Measurements from ENCODE around the gene PRKG1. TPM values are rescaled to one million over a fixed set of nuclear protein-coding genes. Genes with fewer than 3 reads are reported as not detected.

Gene PRKG1
- total RNA-seq, 2 donors from 2014 or later: 8.1 to 16.6 TPM

DNA sequence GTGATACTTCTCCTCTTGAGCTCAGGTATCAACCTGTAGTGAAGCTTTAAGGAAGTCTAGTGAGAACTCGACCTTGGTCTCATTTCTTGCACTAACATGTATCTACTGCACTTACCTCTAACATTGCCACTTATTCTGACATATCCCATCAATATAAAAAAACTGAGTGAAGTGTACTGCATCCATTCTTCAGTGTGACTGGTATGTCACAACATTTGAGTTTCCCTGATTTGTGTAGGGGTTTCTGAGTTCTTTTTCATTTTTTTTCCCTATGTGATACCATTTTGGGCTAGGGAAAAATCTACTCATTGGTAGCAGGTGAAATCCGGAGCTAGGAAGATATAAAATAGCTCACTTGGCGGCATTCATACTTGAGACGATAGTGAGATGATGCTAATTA lies 274.3 kb downstream of the PRKG1 start:
- Histone ChIP-seq H3K27ac (no peak overlapping the region), H3K9me3 (no peaks in the 10 kb centered on the region), H3K9ac (ENCODE audit: low read depth in 2 of 2, low read length in 2 of 2) (no peak overlapping the region), H3K27me3 (no peaks in the 10 kb centered on the region), H3K4me3 (no peak overlapping the region), H3K36me3 (no peaks in the 10 kb centered on the region), H3K4me1 (no peaks in the 10 kb centered on the region)
- TF ChIP-seq, protein P1, sequence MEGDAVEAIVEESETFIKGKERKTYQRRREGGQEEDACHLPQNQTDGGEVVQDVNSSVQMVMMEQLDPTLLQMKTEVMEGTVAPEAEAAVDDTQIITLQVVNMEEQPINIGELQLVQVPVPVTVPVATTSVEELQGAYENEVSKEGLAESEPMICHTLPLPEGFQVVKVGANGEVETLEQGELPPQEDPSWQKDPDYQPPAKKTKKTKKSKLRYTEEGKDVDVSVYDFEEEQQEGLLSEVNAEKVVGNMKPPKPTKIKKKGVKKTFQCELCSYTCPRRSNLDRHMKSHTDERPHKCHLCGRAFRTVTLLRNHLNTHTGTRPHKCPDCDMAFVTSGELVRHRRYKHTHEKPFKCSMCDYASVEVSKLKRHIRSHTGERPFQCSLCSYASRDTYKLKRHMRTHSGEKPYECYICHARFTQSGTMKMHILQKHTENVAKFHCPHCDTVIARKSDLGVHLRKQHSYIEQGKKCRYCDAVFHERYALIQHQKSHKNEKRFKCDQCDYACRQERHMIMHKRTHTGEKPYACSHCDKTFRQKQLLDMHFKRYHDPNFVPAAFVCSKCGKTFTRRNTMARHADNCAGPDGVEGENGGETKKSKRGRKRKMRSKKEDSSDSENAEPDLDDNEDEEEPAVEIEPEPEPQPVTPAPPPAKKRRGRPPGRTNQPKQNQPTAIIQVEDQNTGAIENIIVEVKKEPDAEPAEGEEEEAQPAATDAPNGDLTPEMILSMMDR (IDR thresholded peaks at IDR 0.05): no peak
- no peak for DNase-seq
- intact Hi-C loops (cut with DNase I): no loop called here

DNA sequence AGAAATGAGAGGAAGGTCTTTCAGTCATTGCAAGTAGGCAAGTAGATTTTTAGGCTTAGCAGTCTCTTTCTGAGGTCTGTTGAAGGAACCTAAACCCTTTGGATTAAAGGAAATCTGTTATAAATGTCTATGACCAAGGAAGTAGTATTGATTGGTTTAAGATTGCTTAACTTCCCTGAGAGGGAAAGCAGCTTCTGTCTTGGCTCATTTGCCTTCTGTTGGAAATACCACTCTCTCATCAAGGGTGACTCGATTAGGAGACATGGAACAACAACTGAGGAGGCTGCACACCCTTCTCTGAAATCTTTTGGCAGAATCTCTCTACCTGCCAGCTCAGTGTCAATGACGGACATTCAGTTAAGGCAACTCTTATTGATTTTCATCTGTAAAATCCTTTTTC lies 282.9 kb downstream of the PRKG1 start:
- DNase-seq: no peak
- Histone ChIP-seq H3K36me3 (no peaks in the 10 kb centered on the region), H3K4me3 (no peak overlapping the region), H3K27me3 (no peaks in the 10 kb centered on the region), H3K9ac (ENCODE audit: low read depth in 2 of 2, low read length in 2 of 2) (no peak overlapping the region), H3K4me1 (no peaks in the 10 kb centered on the region), H3K27ac (no peak overlapping the region), H3K9me3 (no peaks in the 10 kb centered on the region)
- intact Hi-C loops (cut with DNase I): no loop called here
- TF ChIP-seq, protein P1 (IDR thresholded peaks at IDR 0.05): no peak

DNA sequence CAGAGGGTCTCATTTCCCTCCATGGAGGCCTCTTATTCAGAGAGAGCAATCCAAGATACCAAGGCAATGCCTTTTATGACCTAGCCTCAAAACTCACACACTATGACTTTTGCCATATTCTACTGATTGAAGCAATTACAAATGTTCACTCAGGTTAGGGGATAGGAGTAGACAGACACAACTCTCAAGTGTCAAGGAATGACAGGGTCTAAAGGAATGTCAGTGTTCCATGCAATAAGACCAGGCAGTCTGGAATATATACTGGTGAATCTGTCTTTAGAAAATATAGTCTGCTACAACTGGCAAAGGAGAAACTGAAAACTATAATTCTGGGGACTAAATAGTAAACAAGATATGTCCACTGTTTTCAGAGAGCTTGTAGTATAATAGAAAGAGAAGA lies 283.9 kb downstream of the PRKG1 start:
- no peaks in the 10 kb centered on the region for H3K27me3 ChIP-seq
- no peaks in the 10 kb centered on the region for H3K9me3 ChIP-seq
- no peak for DNase-seq
- H3K4me1 ChIP-seq: no peaks in the 10 kb centered on the region
- TF ChIP-seq, protein P1 (IDR thresholded peaks at IDR 0.05): no peak
- H3K36me3 ChIP-seq: no peaks in the 10 kb centered on the region
- H3K9ac ChIP-seq (ENCODE audit: low read depth in 2 of 2, low read length in 2 of 2): no peak overlapping the region
- intact Hi-C loops (cut with DNase I): no loop called here
- H3K4me3 ChIP-seq: no peak overlapping the region
- no peak overlapping the region for H3K27ac ChIP-seq

DNA sequence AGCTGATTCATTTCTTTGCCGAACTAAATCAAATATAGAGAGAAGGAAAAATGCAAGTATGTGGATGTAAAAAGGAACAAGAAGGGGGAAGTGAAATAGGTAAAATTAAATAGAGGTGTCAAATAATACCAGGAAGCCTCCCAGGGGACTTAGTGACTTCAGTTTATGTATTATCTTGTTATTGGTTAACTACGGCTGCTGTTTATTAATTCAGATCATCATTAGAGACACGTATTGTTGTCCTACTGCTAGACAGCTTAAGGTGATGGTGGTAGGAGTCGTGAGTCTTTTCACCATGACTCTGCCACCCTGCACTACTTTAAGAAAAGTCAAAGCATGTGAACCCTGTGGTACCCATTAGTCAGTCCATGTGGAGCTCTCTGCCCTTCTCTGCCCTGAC lies 289.1 kb downstream of the PRKG1 start:
- Histone ChIP-seq H3K27ac (no peak overlapping the region), H3K9ac (ENCODE audit: low read depth in 2 of 2, low read length in 2 of 2) (no peak overlapping the region), H3K4me3 (no peak overlapping the region), H3K36me3 (no peaks in the 10 kb centered on the region), H3K9me3 (no peaks in the 10 kb centered on the region), H3K27me3 (no peaks in the 10 kb centered on the region), H3K4me1 (no peaks in the 10 kb centered on the region)
- TF ChIP-seq, protein P1 (IDR thresholded peaks at IDR 0.05): no peak
- no peak for DNase-seq
- intact Hi-C loops (cut with DNase I): no loop called here

DNA sequence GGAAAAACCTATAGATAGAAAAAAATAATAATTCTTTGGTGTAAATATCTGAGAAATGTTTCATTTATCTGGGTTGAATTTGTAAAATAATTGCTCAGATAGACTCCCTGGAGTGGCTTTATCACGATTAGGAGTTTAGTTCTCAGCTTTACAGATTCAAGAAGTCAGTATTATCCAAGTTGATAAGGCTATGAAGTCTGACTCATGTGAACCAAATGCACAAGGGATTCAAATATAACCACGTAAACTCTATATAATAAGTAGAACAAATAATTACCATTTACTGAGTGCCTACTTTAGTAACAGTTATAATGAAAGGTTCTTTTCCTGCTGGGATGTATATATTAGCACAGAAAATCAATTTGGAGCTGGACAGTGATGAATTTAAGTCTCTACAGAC lies 290.4 kb downstream of the PRKG1 start:
- TF ChIP-seq, protein P1 (IDR thresholded peaks at IDR 0.05): no peak
- Histone ChIP-seq H3K9ac (ENCODE audit: low read depth in 2 of 2, low read length in 2 of 2) (no peak overlapping the region), H3K27ac (no peak overlapping the region), H3K27me3 (no peaks in the 10 kb centered on the region), H3K4me3 (no peak overlapping the region), H3K4me1 (no peaks in the 10 kb centered on the region), H3K36me3 (no peaks in the 10 kb centered on the region), H3K9me3 (no peaks in the 10 kb centered on the region)
- DNase-seq: no peak
- intact Hi-C loops (cut with DNase I): no loop called here

DNA sequence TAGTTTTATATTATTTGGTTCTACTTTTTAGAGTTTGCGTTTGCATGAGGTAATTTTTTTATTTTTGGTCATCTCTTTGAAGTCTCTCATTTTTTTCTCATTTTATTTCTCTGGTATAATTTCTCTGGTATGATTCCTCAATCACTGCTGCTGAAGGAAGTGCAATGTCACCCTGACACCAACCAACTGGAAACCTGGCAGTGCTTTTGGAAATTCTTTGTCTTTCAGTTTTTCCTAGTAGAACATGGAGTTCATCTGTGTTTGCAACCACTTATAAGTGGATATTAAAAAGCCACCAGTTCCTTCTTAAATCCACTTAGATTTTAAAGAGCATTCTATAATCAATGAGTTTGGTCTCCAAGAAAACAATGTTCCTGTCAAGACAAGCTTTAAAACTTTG lies 291.8 kb downstream of the PRKG1 start:
- TF ChIP-seq, protein P1 (IDR thresholded peaks at IDR 0.05): no peak
- H3K9ac ChIP-seq (ENCODE audit: low read depth in 2 of 2, low read length in 2 of 2): no peak overlapping the region
- H3K36me3 ChIP-seq: no peaks in the 10 kb centered on the region
- intact Hi-C loops (cut with DNase I): no loop called here
- no peak for DNase-seq
- H3K27me3 ChIP-seq: no peaks in the 10 kb centered on the region
- no peaks in the 10 kb centered on the region for H3K4me1 ChIP-seq
- no peak overlapping the region for H3K4me3 ChIP-seq
- no peaks in the 10 kb centered on the region for H3K9me3 ChIP-seq
- H3K27ac ChIP-seq: no peak overlapping the region

Measured in colonic mucosa (tissue), 4 donors.